Astrocyte of the cerebellum (primary cell): Measurements from ENCODE around the gene EPHB6.

ENCODE experiments used
- DNase-seq: peaks from one replicate; pipeline ENCODE4 v3.0.0-alpha.2; 2011; ENCODE audit warnings: low read depth
- H3K4me3 ChIP-seq: 2 replicates; pipeline ENCODE4 v1.5.1; 2011; ENCODE audit warnings: mild to moderate bottlenecking, low read depth, low read length, moderate library complexity
- in situ Hi-C: cut with HindIII; loops from 2 replicates; pipeline ENCODE4 v1.10.0; 2017; ENCODE audit warnings: low sequenced_read_pairs
- TF ChIP-seq, protein P1 (sequence below): IDR thresholded peaks from 2 replicates; pipeline ENCODE4 v1.5.1; 2012; ENCODE audit warnings: low read length, low read depth, moderate library complexity, mild to moderate bottlenecking; ENCODE audit errors: missing control alignments

Gene EPHB6

GRCh38 chr7:142862786-142863400 lies 8.0 kb downstream of the EPHB6 start:
- in situ Hi-C loops = no loop called here
- no peak for DNase-seq
- no peak overlapping the region for H3K4me3 ChIP-seq
- TF ChIP-seq, protein P1, sequence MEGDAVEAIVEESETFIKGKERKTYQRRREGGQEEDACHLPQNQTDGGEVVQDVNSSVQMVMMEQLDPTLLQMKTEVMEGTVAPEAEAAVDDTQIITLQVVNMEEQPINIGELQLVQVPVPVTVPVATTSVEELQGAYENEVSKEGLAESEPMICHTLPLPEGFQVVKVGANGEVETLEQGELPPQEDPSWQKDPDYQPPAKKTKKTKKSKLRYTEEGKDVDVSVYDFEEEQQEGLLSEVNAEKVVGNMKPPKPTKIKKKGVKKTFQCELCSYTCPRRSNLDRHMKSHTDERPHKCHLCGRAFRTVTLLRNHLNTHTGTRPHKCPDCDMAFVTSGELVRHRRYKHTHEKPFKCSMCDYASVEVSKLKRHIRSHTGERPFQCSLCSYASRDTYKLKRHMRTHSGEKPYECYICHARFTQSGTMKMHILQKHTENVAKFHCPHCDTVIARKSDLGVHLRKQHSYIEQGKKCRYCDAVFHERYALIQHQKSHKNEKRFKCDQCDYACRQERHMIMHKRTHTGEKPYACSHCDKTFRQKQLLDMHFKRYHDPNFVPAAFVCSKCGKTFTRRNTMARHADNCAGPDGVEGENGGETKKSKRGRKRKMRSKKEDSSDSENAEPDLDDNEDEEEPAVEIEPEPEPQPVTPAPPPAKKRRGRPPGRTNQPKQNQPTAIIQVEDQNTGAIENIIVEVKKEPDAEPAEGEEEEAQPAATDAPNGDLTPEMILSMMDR = no peak

- no peak for DNase-seq
- no peak overlapping the region for H3K4me3 ChIP-seq
- TF ChIP-seq, protein P1 = no peak
- in situ Hi-C loops = no loop called here
Measured at GRCh38 chr7:142863891-142864685, 9.2 kb downstream of the EPHB6 start.

DNA sequence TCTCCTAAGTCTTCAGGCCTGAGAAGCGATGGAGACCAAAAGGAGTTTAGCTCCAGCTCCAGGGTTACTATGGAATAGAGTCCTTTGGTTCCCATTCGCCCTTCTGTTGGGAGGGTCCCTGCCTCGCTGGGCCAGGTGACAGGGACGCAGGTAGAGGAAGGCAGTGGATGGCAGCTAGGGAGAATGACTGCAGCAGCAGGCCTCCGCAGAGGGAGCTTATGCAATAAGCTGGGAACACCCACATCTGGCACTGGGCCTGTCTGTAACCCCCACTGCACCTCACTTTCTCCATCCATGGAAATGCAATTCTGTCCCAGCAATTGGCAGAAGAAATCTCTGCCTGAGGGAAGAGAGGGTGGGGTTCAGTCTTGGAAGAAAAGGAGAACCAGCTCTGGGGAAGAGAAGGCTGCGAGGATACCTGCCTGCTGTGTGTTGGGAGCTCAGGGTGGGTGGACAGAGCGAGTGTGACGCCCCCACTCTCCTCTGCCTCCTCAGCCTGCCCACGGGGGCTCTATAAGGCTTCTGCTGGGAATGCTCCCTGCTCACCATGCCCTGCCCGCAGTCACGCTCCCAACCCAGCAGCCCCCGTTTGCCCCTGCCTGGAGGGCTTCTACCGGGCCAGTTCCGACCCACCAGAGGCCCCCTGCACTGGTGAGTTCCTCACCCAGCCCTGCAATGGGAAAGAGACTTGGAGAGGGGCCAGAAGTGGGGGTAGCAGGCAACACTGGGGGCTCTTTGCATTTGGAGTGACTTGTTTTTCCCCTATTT lies 10.3 kb downstream of the EPHB6 start:
- TF ChIP-seq, protein P1 = no peak
- in situ Hi-C loops = no loop called here
- no peak for DNase-seq
- no peak overlapping the region for H3K4me3 ChIP-seq

GRCh38 chr7:142865766-142866165 lies 10.9 kb downstream of the EPHB6 start:
- no peak for DNase-seq
- TF ChIP-seq, protein P1 = no peak
- in situ Hi-C loops = no loop called here
- no peak overlapping the region for H3K4me3 ChIP-seq

DNA sequence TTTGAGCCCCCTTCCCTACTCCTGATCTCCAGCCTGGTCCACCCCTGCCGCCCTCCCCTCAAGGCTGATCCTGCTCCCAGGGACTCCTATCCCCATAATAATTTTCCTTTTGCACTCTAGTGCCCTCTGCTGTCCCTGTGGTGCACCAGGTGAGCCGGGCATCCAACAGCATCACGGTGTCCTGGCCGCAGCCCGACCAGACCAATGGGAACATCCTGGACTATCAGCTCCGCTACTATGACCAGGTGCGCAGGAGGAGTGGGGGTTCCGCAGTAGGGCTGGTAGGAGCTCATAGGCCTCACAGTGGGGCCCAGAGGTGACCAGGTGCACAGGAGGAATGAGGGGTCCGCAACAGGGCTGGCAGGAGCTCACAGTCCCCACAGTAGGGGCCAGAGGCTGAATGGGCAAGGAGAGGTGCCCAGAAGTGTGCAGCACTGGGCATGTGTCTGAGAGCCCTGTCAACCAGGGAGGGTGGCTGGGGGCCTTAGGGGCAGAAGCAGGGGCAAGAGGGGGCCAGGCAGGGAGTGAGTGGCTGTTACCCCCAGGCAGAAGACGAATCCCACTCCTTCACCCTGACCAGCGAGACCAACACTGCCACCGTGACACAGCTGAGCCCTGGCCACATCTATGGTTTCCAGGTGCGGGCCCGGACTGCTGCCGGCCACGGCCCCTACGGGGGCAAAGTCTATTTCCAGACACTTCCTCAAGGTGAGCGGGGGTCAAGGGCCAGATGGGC lies 11.7 kb downstream of the EPHB6 start:
- TF ChIP-seq, protein P1 = peak; percentile 67
- no peak overlapping the region for H3K4me3 ChIP-seq
- in situ Hi-C loops = no loop called here
- no peak for DNase-seq

DNA sequence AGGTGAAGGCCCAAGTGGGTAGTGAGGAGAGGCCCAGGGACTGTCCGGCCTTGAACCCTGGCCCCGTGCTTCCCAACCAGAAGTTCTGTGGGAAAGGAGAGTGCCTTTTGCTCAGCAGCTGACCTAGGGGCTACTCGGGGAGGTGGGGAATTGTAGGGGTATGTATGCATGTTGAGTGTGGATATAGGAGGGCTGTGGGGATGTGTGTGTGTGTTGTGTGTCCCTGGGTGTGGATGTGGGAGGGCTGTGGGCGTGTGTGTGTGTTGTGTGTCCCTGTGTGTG lies 12.2 kb downstream of the EPHB6 start:
- DNase-seq = no peak
- in situ Hi-C loops = no loop called here
- TF ChIP-seq, protein P1 = no peak
- no peak overlapping the region for H3K4me3 ChIP-seq
